ENCODE measurements around the gene KCNAB1. TPM values are rescaled to one million over a fixed set of nuclear protein-coding genes. Genes with fewer than 3 reads are reported as not detected.

KCNAB1 gene
- total RNA-seq, 4 donors from 2014 or later, result 10.9 to 17.1 (median 13.3) TPM

DNA sequence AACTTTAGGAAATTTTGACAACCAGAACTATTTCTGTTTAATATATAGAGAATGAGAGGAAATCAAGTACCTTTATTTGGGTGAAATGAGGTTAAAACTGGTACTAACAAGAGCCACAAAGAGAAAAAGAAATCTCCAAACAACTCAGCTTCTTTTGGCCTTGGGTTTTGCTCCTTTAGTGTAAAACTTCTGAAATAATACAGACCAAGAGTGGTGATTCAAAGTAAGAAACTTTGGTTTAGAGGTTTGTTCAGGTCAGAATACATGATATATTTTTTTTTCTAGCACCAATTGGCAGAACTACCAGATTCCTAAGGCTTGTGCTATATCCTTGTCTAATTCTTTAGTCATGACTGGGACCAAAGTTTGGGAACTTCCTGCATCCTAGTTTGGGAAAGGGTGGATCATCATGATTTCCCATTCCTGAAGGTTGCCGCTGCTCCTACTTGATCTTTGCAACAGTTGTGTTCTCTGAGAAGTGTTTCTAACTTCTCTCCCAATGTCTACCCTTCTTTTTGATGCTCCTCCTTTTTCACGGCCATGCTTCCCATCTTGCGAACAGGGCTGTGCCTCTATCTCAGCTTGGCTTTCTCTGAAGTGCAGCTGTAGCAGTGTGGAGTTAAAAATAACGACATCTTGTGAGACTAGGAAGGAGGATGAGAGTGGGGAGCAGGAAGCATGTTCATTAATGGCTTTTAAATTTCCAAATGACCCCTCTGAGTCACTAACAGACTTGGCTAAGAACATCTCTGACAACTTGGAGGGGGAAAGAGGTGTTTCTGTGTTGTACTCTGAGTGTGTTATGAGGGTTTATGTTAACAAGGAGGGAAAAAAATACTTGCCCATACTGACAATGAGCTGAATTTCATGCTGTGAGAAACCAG lies 87.7 kb downstream of the KCNAB1 start:
- no peak for TF ChIP-seq CTCF (IDR thresholded peaks at IDR 0.05; ENCODE audit: low read depth)

DNA sequence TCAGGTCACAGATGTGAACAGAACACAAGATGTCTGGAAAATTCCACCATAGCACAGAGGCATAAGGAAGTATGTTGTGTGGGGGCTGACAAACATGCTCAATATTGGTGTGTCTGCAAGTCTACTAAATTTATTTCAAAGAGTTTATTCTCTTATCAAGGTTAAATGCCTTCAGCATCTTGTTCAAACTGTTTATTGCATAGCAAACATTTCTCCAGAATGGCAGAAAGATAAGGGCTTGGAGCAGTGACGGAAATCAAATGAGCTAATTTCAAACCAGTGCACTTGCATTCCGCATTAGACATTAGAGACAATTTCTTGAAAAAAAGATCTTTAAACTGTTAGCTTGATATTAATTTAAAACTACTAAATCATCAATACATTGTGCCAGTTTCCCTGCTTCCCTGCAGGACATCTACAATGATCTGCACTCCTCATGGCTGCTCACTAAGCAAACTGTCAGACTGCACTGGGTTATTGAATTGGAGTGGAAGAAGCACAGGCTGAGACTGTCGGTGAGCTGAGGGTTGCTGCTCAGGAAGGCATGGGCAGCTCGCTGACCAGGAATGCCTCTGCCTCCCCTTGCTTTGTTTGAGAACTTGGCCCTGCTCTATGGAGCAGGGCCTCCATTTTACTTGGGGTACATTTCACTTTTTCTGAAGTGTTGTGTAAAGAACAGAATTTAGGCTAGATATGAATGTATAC lies 89.4 kb downstream of the KCNAB1 start:
- TF ChIP-seq CTCF (IDR thresholded peaks at IDR 0.05; ENCODE audit: low read depth), result no peak

DNA sequence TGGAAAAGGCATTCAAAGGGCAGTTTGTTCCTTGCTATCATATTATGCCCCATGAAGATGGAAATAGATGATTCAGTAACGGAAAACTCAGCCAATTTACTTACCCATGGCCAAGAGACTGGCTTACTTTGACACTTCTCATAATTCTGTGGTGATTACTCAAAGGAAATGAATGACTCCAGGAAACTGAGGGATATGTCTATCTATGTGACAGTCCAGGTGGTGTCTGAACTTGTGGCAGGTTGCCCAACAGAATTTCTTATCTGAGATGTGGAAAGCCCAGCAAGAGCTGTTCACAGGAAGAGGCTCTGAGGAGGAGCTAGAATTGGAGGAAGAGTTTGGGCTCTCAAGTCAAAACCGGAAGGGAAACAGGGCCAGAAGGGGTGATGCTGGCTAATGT lies 91.2 kb downstream of the KCNAB1 start:
- no peak for TF ChIP-seq CTCF (IDR thresholded peaks at IDR 0.05; ENCODE audit: low read depth)

DNA sequence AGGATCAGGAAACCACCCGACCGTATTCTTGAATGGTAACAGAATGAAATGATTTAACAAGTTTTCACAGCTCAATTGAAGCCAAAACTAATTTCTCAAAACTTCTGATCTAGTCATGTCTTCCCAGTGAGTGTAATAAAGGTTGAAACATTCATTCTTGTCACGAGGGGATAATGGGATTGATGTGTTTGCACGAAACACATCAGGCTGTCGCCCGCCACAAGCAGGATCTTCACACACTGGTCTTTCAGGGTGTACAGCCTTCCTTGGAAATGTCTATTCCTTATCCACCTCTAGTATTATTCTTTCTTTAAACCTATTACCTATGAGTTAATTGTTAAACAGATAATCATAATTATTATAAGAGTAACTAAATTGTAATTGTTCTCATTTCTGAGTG lies 94.3 kb downstream of the KCNAB1 start:
- TF ChIP-seq CTCF (IDR thresholded peaks at IDR 0.05; ENCODE audit: low read depth), result no peak

DNA sequence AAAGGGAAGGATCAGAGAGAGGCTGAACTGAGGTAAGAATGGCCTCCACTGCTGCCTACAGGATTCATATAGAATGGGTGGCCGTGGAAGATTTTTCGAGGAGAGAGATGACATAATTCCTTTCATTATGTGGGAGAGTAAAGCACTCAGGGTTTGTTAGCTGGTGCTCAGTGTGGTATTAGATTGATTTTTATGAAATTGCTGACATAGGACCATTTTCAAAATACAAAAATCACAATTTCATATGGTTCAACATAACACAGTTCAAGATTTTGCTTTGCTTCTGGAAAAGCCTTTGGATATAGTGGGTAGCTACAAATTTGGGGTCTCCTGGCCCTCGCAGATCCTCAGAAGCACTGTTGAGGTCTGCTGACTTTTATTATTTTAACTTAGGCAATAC lies 95.4 kb downstream of the KCNAB1 start:
- no peak for TF ChIP-seq CTCF (IDR thresholded peaks at IDR 0.05; ENCODE audit: low read depth)

DNA sequence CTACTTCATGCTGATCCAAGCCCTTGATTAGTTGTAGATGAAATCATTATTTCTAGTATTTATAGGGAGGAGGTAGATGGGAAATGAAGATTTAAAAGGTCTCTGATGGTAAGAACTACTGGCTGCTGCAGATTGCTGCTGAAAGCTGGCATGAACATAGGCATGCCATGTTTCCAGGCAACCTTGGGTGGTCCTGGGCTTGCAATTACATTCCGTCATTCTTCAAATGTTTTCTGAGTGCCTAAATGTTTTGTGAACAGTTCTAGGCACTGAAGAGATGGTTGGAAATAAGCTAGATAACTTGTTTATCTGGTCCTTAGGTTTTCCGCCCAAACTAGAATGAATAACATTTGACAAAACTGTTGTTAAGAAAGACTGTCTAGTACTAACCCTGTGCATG lies 95.8 kb downstream of the KCNAB1 start:
- no peak for TF ChIP-seq CTCF (IDR thresholded peaks at IDR 0.05; ENCODE audit: low read depth)

GRCh38 chr3:156216852-156217251 lies 96.5 kb downstream of the KCNAB1 start:
- no peak for TF ChIP-seq CTCF (IDR thresholded peaks at IDR 0.05; ENCODE audit: low read depth)

Measured in subcutaneous adipose tissue (tissue), 4 donors.